Measurements from ENCODE around the gene RBM38.
"Not testable (repeated sequence)": the region's sequence is repeated elsewhere in the genome, so short reads cannot be mapped to it uniquely, and the experiment has no call there.

RBM38 gene

DNA sequence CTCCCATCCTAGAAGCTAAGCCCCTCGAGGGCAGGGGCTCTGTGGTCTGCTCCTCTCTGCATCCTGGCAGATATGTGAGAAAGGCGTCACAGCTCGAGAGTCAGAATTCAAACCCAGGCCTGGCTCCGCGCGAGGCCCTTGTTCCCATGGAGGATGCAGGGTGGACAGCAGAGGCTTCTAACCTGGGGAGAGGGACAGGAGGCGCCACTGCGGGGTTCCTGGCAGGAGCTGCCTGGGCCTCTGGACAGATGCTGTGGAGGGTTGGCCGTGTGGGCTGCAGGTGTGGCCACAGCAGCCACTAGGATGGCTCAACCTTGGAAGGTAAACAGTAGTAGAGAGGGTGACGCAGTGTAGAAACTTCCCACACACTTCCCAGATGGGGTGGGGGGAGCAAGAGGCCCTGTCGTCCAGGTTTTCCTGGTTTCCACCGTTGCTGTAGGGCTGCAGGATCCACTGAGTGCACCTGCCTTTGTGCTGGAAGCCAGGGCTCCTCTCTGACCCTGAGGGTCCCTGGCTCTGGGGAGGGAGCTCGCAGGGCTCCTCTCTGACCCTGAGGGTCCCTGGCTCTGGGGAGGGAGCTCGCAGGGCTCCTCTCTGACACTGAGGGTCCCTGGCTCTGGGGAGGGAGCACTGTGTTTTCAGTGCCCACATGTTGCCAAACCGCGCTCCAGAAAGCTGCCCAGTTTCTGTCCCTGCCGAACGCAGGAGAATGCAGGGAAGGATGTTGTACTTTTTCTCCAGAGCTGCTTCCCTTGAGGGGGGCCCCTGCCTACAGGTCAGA lies 14.2 kb downstream of the RBM38 start:
- no peak for ATAC-seq

DNA sequence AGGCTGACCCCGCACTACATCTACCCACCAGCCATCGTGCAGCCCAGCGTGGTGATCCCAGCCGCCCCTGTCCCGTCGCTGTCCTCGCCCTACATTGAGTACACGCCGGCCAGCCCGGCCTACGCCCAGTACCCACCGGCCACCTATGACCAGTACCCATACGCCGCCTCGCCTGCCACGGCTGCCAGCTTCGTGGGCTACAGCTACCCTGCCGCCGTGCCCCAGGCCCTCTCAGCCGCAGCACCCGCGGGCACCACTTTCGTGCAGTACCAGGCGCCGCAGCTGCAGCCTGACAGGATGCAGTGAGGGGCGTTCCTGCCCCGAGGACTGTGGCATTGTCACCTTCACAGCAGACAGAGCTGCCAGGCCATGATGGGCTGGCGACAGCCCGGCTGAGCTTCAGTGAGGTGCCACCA lies 16.4 kb downstream of the RBM38 start:
- ATAC-seq: no peak

DNA sequence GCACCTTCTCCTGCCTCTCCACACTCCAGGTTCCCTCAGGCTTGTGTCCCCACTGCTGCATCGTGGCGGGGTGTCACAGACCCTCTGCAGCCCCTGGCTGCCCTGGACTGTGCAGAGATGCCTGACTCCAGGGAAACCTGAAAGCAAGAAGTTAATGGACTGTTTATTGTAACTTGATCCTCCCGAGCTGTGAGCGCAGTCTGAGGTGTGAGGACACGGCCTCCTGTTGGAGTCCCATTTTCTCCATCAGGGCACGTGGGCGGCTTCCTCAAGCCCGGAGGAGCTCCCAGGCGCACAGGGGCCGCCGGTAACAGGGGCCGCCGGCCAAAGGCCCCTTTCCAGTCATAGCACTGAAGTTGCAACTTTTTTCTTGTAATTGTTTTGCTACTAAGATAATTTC lies 16.9 kb downstream of the RBM38 start:
- ATAC-seq: no peak

DNA sequence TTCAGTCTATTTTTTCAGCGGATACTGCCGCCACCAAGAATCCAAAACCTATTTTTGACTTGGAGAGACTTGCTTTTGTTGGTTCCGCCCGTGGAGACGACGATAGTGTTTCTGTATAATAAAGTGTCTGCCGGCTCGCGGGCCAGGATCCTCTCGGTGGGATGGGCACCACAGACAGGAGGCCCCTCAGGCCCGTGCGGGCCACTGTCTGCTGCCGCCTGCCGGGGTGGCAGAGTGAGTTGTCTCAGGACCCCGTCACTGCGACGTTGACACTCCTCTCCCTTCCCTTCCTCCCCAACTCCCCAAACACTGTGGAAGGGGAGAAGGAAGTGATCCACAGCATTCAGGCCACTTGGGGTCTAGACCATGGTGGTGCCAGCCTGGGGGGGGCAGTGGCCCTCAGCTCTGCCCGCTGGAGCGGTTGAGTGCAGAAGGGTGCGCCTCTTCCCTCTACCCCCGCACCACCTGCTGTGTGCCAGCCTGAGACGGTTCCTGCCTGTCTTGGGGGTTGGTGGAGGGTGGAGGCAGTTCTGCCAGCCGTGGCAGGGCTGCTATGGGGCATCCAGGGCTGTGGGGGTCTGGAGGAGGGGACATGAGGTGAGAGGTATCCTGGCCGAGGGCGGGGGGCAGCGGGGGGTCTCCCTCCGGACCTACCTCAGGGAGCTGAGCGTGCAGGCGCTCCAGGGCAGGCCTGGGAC lies 17.5 kb downstream of the RBM38 start:
- no peak for ATAC-seq

DNA sequence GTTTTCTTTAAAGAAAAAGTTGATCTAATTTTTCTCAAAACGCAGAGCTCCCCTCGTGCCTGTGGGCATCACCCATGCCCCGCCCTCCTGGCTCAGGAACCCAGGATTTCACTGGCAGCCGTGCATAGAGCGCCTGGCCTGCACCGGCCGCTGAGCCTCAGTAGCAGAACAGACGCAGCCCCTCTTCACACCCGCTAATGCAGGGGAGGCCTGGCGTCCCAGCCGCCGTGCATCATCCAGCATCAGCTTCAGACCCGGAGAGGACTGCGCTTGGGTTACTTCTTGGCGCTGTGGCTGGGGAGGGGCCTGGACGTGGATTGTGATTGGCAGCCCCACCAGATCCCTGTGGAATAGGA lies 18.1 kb downstream of the RBM38 start:
- no peak for ATAC-seq

DNA sequence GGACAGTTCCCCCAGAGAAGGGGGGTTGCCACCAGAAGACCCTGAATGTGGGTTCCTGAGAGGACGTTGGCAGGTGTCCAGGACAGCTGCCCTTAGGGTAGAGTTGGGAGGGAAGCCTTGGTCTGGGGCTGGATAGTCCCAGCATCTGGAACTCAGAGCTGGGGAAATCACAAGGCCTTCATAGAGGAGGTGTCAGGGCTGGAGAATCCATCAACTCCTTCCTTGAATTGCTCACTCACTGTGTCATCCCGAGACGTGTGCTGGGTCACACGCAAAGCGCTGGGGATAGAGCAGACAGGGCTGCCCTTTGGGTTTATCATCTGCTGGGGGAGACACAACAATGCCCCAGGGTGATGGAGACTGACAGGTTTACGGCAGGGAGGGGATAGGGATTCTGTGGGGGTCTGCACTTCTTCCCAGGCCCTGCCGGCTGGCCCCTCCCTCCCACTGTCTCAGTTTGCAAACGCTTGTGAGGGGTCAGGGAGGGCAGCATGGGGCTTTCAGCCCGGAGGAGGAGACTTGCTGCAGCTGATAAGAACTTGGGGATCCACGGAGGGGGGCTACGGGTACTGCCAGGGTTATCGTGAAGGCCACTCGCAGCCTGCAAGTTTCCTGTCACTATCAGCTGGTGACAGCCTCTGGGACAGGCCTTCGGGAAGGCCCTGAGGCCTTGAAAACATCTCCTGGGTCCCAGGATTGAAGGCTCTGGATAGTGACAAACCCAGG lies 18.6 kb downstream of the RBM38 start:
- no peak for ATAC-seq

DNA sequence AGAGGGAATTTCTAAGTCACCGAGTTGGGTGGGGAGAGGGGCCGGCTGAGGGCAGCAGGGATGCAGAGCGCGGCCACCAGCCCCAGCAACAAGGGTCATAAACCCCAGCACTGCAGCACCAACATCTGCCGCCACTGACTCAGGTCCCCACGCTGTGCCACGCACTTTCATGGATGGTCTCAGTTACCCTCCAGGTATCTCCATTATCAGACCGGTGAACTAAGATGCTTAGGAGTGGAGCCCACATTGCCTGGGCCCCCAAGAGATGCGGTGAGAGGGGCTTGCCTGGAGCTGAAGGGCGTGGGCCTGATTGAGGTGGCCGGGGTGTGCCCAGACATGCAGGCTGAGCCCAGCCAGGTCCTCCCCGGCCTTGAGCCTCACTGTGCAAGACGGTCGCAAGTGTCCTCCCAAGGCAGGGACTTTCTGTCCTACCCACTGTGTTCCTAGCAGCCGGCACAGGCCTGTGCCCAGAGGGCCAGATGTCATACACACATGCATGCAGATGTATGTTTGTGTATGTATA lies 19.3 kb downstream of the RBM38 start:
- ATAC-seq: no peak

DNA sequence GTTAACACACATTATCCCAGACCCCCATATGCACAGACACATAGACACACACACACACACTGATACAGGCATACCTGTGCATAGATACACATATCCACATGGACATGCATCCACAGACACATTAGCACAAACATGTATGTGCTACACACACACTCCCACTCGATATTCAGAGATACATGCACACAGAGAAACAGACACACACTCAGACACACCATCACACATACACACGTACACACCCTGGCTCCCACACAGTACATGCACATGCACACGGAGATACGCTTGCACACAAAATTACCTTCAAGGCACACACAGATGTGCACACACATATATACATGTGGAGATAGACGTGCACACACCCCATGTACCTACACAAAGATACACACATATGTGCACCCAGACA lies 19.7 kb downstream of the RBM38 start:
- no peak for ATAC-seq

DNA sequence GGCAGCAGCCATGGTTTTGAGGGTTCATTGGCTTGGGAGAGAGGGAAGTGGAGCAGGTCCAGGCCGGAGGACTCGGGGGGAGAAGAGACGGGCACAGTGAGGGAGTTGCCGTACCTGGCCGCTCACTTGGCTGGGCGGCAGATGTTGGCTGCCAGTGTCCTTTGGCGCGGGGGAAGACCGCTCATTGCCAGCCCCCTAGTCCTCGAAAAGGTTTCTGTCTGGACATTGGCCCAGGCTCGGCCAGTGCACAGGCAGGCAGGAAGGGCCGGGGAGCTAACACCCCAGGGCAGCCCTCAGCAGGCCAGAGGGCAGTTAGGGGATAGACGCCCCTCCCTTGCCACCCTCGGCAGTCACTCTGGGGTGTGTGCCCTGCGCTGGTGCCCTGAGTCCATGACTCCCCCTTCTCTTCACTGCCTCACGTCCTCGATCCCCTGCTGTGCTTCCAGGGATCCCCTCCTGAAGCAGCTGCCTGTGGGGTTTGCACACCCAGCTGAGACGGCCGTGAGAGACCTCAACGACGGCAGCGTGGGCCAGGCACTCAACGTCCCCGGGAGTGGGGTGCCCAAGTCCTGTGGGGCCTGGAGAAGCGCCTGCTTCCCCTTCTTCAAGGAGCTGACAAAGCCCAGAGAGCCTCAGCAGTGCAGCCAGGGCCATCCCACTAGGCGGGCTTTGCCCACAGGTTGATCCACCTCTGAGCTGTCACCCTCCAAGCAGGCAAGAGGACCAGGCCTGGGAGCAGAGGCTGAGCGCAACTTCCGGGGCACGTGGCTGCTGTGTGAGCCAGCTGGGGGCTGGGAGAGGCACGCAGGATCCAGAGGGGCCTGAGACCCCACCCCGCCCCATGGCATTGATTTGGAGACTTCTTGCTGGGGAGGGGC lies 20.4 kb downstream of the RBM38 start:
- ATAC-seq: no peak

DNA sequence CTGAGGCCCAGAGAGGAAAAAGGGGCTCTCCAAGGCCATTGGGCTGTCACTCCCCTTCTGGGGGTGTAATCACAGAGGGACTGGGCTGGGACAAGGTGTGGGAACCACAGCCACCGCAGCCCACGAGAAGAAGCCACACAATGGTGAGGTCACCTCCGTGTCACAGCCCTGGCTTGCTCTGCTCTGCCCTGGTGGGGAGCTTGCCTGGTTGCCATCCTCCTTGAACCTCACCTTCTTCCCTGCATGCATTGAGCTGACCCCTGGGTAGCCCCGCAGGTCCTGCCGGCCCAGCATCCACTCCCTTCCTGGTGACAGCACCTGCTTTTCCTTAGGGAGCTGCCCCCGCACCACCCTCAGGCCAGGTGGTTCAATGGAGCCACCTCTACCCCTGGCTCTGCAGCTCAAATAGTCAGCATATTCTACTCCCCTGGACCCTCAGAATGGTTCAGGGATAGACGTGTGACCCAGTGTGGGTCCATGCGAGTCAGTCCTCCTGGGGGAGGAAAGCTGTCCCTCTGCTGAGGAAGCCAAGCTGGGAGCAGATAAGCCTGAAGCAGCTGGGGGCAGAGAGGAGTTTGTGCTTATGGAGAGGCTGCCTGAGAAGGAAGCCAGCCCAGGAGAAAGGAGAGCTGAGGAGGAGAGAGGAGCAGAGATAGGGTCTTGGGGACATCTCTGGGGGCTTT lies 21.3 kb downstream of the RBM38 start:
- ATAC-seq: peak; percentile 26 to 62

DNA sequence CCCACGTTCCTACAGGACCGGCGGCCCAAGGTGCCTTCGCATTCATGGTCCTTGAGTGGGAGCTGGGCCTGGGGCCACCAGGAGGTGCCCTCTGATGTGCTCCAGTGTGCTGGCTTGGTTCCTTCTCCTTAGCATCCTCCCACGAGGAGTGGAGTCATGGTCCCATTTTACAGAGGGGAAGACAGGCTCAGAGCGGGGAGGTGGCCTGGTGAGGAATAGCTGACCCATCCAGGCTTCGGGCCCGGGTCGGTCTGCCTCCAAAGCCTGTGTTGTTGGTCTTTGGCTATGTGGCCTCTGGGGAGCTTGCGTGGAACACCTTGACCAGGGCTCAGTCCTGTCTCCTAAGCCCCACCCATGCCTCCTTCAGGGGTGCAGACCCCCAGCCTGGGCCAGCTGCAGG lies 22.8 kb downstream of the RBM38 start:
- no peak for ATAC-seq

DNA sequence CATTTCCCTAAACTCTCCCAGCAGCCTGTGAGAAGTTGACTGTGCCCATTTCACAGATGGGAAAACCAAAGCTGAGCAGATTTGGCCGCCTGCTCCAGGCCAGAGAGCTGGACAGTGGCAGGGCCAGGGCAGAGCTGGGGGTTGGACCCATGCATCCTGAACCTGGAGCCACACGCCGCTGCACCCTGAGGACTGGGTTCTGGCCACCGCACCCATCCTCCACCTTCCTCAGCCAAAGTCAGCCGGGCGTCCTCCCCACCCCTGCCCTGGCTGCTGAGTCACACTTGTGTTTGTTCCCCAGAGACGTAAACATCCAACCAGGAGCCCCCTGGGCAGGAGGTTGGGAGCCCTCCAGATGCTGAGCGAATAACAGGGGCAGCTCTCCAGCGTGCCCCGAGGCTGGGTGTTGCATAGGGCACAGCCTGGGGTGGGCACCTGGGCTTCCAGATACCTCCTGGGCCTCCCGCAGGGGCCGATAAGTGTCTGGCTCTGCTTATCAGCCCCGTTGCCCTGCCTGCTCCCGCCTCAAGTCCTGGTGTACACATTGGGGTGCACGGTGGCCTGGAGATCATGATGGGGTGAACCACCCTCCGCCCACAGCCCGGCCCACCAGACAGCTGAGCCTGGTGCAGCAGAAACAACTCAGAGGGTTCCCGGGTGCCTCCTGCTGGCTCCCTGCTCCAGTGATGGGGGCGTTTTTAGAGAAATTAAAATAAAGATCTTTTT lies 23.8 kb downstream of the RBM38 start:
- ATAC-seq: no peak

DNA sequence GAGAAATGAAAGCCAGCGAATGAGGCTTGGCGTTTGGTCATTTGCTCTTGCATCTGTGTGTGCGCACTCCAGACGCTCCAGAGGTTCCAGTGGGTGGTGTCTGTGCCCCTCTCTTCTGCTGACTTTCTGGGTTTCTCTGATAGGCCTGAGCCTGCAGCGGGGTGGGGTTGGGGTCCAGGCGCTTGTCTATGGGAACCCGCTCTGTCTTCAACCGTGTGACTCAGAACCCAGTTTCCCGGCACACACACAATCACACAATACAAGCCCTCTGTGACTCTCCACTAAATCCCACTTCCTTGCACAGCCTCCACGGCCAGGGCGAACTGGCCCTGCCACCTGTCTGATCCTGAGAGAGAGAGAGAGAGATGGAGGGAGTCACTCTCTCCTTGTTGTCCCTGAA lies 24.6 kb downstream of the RBM38 start:
- ATAC-seq: no peak

DNA sequence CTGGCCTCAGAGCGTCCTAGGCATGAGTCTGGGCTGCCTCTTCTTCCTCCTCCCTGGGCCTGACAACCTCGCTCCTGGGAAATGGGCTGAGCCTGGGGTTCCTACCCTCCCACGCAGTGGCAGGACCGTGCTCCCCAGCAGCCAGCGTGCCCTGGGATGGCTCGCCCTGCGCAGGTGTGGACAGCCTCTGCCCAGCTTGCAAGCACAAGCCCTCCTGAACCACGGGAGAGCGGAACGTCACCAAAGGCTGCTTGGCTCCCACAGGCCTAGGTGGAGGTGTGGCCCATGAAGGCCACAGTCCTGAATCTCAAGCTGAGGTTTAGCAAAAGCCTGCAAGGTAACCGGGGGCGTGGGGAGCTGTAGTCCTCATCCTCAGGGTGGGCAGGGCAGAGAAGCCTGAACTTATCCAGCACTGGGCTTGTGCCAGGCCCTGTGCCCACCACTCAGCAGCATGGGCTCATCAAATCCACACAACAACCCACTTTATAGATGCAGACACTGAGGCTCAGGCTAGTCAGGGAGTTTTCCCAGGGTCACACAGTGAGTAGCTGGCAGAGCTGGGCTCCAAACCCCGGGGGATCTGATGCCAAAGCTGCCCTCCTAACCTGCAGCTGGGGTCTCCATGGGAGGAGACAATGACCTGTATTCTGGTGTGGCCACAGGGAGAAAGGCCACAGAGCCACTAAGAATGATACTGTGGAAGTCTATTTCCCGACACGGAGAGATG lies 25.3 kb downstream of the RBM38 start:
- ATAC-seq: no peak

DNA sequence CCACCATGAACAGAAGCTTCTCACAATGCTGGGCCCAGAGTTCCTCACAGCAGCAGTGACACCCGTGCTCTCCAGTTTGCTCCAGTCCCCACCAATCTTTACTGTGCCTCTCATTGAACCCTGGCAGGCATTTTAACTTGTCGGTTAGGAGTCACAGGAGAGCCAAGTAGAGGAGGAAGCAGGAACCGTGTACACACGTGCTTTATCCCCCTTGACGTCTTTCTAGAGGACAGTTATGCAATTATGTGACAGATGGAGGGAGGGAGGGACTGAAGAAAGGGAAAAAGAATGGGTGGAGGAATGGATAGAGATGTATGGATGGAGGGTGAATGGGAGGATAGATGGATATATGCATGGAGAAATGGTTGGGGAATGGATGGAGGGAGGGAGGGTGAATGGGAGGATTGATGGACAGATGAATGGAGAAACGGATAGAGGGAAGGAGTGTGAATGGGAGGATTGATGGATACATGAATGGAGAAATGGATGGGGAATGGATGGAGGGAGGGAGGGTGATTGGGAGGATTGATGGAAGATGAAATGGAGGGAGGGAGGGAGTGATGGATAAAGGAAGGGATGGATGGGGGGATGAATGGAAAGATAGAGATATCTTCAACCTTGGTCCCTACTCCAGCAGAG lies 26.0 kb downstream of the RBM38 start:
- ATAC-seq: no peak

DNA sequence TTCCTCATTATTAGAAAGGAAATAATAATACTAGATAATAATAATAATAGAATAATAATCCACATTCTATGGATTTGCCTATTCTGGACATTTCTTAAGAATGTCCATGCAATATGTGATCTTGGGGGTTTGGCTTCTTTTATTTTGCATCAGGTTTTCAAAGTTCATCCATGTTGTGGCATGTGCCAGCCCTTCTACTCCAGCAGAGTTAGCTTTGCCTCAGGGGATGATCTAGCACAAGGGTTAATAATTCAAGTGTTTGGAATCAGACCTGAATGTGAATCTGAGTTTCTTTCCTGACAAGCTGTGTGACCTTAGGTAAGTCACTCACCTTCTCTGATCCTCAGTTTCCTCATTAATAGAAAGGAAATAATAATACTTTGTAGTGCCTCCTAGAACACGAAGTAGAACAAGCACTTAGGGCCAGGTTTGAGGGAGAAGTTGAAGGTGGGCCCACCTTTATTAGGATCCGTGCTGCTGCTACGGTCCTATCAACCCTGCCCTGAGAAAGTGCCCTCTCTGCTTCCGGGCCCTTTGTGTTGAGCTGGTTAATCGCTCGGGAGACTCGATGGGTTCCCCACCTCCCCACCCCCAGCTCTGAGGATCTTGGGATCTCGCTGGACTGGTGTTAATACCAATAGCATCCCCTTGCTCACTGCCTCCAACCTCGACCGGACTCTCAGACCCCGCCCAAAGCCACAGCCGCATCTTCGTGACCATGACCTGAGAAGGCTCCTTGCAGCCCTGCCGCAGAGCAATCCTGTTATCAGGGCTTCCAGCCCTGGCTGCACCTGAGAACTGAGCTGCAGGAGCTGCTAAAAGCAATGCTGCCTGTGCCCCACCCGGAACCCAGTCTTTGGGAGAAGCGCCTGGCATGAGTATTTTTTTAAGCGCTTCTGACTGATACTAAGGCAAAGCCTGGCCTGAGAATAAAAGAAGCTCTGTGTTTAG lies 26.9 kb downstream of the RBM38 start:
- no peak for ATAC-seq

DNA sequence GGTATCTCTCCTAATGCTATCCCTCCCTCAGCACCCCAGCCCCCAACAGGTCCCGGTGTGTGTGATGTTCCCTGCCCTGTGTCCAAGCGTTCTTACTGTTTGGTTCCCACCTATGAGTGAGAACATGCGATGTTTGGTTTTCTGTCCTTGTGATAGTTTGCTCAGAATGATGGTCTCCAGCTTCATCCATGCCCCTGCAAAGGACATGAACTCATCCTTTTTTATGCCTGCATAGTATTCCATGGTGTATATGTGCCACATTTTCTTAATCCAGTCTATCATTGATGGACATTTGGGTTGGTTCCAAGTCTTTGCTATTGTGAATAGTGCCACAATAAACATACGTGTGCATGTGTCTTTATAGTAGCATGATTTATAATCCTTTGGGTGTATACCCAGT lies 28.3 kb downstream of the RBM38 start:
- not testable (repeated sequence) for ATAC-seq

DNA sequence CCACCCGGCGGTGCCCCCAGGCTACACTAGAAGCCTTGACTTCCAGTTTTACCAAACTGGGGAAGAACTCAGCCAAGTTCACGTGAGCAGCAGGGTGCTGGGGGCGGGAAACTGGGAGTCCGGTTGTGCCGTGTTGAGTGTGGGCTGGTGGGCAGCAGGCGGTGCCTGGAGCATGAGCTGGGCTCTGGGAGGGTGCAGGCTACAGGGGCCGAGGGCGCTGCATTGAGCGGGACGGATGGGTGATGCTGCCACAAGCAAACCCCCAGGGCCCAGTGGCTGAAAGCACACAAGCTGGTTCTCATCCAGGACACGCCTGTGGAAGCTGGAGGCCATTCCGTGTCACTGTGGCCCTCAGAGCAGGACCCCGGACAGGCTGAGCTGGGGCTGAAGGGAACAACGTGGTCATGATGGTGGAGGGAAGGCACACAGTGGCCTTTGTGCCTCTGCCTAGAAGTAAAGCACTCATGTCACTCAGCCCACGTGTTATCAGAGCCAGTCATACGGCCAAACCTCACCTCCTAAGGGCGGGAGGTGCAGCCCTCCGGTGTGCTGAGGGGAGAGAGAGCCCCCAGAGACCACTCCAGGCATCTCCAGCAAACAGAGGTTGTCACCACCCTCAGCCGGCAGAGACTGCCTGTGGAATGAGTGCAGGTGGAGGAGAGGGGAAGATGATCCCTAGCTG lies 29.5 kb downstream of the RBM38 start:
- ATAC-seq: no peak
